NOMO-1 (cell line): Measurements from ENCODE around the gene GREM1.

Experiments used
- DNase-seq, 2 experiments: peaks; one replicate each; lab custom pipeline; 2025; ENCODE audit not compliant: unreplicated experiment in 2 of 2; lab: John Stamatoyannopoulos, UW

The GREM1 gene

GRCh38 chr15:32694222-32694983 is 23.4 kb upstream of the GREM1 start:
- no peak for DNase-seq

- no peak for DNase-seq
These were observed 18.9 kb upstream of the GREM1 start for GRCh38 chr15:32698773-32699390.

- DNase-seq = no peak
These were observed 17.2 kb upstream of the GREM1 start for GRCh38 chr15:32700501-32701150.

- DNase-seq = no peak
These were observed 15.9 kb upstream of the GREM1 start for GRCh38 chr15:32701863-32702262.

GRCh38 chr15:32704395-32704981 is 13.3 kb upstream of the GREM1 start:
- DNase-seq = no peak

GRCh38 chr15:32705446-32705845 is 12.4 kb upstream of the GREM1 start:
- DNase-seq = no peak

- no peak for DNase-seq
These were observed 11.1 kb upstream of the GREM1 start for GRCh38 chr15:32706704-32707103.

GRCh38 chr15:32707436-32707835 is 10.4 kb upstream of the GREM1 start:
- DNase-seq = no peak

GRCh38 chr15:32709295-32710033 is 8.3 kb upstream of the GREM1 start:
- DNase-seq = no peak

GRCh38 chr15:32715276-32715675 is 2.5 kb upstream of the GREM1 start:
- DNase-seq = no peak

GRCh38 chr15:32716216-32716914 is 1.4 kb upstream of the GREM1 start:
- DNase-seq = no peak

- DNase-seq = peak in 1 of 2 experiments; percentile 22
These were observed 834 bp upstream of the GREM1 start for GRCh38 chr15:32716915-32717425.

- DNase-seq = no peak
These were observed 520 bp downstream of the GREM1 start for GRCh38 chr15:32718227-32718820.

GRCh38 chr15:32718821-32719716 is 1.3 kb downstream of the GREM1 start:
- no peak for DNase-seq

- no peak for DNase-seq
These were observed 3.8 kb downstream of the GREM1 start for GRCh38 chr15:32721596-32721995.

GRCh38 chr15:32722136-32722535 is 4.3 kb downstream of the GREM1 start:
- no peak for DNase-seq

- DNase-seq = no peak
These were observed 5.6 kb downstream of the GREM1 start for GRCh38 chr15:32723171-32723948.
